22Rv1 (cell line): ENCODE measurements around the gene MAML3.
A peak's percentile ranks its signal among the peaks of the same experiment; 100 is the strongest.

Source experiments
- H3K27ac ChIP-seq: fragments of 450-650 bp; 2 replicates; pipeline ENCODE4 v1.5.1; 2017
- ZFX ChIP-seq: fragments of 450-650 bp; IDR thresholded peaks from 2 replicates; pipeline ENCODE4 v1.6.1; 2017; ENCODE audit warnings: antibody characterized with exemption, borderline replicate concordance
- TF ChIP-seq, protein P1 (sequence below): fragments of 450-650 bp; IDR thresholded peaks from 2 replicates; pipeline ENCODE4 v1.5.1; 2017; ENCODE audit warnings: mild to moderate bottlenecking

MAML3 gene

DNA sequence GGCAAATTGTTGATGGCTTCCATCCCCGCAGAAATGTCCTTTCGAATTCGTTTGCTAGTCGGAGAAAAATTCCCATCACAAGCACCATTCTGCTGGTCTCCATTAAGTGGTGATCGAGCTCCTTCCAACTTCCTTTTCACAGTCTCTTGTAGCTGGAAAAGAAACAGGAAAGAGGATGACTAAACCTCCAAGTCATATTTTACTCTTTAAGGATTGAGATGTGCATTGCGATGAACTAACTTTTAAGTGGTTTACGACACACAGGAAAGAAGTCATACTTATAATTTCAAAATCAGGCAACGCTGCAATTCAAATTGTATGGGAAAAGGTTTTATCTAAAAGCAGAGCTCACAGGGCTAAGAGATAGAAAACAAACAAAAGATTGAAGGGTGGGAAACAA is 263.2 kb downstream of the MAML3 start:
- TF ChIP-seq, protein P1, sequence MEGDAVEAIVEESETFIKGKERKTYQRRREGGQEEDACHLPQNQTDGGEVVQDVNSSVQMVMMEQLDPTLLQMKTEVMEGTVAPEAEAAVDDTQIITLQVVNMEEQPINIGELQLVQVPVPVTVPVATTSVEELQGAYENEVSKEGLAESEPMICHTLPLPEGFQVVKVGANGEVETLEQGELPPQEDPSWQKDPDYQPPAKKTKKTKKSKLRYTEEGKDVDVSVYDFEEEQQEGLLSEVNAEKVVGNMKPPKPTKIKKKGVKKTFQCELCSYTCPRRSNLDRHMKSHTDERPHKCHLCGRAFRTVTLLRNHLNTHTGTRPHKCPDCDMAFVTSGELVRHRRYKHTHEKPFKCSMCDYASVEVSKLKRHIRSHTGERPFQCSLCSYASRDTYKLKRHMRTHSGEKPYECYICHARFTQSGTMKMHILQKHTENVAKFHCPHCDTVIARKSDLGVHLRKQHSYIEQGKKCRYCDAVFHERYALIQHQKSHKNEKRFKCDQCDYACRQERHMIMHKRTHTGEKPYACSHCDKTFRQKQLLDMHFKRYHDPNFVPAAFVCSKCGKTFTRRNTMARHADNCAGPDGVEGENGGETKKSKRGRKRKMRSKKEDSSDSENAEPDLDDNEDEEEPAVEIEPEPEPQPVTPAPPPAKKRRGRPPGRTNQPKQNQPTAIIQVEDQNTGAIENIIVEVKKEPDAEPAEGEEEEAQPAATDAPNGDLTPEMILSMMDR: no peak
- no peak for TF ChIP-seq ZFX
- H3K27ac ChIP-seq: no peak overlapping the region

DNA sequence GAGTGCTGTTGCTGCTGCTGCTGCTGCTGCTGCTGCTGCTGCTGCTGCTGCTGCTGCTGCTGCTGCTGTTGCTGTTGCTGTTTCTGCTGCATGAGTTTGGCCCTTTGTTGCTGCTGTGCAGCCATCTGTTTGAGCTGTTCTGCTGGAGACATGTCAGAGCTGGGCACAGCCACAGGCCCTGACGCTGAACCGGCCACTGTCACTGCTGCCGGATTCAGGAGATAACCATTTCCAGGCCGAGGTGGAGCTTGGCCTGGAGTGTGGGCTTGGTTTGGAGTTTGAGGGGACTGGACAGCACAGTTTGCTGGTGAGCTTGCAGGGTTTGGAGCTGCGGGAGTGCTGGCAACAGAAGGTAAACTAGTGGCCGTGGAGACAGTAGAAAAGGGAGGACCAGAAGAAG is 264.1 kb downstream of the MAML3 start:
- TF ChIP-seq, protein P1: no peak
- TF ChIP-seq ZFX: no peak
- H3K27ac ChIP-seq: no peak overlapping the region

DNA sequence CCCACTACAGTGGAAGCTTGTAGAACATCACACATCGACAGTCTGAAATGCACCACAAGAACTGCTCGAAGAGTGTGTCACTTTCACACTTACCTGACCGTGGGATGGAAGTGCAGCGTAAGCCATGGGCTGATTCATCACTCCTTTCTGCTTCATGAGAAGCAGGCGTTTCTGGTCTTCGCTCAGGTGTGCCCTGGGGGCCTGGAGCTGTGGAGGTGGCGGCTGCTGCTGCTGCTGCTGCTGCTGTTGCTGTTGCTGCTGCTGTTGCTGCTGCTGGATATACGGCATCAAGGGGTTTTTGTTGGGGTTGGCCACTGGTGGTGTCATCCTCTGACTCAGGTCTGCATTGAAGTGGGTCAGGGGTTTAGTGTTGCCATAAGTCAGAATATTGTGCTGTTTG is 264.7 kb downstream of the MAML3 start:
- 0 out of 2 replicates have a peak overlapping the region, but pooled peaks have one; percentile 75 for H3K27ac ChIP-seq
- TF ChIP-seq ZFX: no peak
- TF ChIP-seq, protein P1: no peak

DNA sequence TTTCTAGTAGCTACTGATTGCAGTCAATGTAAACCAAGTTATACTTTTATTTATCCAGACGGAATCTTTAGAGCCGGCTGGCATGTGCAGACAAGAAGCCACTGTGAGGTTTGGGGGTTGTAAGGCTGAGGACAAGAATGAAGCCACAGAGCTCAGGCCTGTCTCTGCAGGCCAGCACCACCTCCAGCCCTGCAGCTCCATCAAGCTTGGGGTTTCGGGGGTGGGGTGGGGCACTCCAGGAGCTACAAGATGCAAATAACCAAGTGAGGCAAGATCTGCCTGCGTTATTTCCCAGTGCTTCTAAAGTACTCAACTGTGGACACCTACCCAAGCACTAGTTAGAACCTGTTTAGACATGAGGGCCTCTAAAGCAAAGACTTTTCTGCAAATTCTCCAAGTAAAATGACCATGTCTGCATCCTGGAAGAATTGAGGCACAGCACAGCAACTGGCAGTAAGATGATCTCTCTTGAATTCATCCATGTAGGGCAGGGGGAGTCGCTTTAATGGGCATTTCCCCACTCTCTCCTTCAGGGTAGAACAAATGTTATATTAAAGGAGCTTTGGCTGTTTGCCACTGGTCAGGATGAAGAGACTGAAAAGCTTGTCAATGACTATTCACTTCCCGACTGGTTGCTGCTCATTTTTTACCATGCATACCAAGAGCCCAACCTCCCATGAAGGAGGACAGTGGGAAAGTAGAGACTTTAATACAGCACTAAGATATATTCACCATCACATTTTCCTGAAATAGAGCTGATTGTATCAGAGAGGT is 265.8 kb downstream of the MAML3 start:
- H3K27ac ChIP-seq: peak overlapping the region; percentile 75
- TF ChIP-seq ZFX: no peak
- TF ChIP-seq, protein P1: no peak

DNA sequence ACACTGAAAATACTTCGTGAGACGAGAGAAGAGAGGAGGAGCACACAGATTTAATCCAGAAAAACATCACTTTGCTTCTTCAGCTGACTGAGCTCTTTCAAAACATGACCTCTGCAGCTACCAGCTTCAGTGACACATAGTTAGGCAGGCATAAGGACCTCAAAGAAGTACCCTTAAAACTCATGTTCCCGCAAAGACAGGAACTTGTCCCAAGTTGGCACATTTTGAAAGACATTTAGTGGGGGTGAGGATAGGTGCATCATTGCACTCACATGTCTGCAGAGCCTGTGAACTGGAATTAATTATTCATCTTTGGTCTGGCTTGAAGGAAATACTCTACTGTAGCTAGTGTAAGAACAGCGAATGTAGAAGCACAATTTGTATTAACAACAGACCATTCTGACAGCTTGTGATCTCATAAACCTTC is 266.6 kb downstream of the MAML3 start:
- no peak for TF ChIP-seq ZFX

DNA sequence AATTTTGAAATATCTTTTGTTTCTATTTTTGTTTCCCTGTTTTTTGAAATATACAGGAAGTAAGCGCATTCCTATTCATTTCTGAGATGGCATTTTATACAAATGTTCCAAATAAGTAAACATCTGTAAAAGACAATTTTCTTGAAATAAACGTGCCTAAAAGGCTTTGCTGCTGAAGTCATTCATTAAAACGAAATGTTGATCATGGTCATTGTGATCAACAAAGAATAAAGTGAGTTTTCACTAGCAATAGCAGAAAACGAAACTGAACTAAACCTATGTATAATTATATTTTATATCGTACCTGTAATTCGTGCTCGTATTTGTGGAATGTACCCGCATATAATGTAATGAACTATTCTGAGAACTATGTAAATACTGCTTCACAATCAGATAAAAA is 267.2 kb downstream of the MAML3 start:
- TF ChIP-seq, protein P1: no peak
- no peak for TF ChIP-seq ZFX
- peak overlapping the region; percentile 75 for H3K27ac ChIP-seq

More for the DNA sequence above, 266.6 kb downstream of the MAML3 start:
- H3K27ac ChIP-seq: peak overlapping the region; percentile 75

DNA sequence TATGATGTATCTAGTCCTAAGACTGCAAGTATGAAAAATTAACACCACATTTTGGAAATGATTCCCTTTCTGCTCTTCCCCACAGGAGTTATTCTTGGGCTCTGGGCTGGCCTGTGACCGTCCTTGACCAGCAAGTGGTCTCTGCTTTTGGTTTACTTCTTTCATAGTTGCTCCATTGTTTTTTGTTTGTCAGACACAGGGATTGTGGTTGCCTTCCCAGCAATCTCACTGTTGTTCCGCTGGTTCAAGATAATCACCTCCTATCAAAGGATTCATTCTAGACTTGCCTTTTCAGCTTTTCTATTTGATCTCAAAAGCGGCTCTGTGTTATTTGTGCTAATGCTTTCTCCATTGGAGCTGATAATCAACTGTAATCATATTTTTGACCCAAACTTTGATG is 269.5 kb downstream of the MAML3 start:
- TF ChIP-seq ZFX: no peak
- TF ChIP-seq, protein P1: no peak
- H3K27ac ChIP-seq: no peak overlapping the region
